ENCODE data around the gene DEPDC4. TPM values are rescaled to one million over a fixed set of nuclear protein-coding genes. Genes with fewer than 3 reads are reported as not detected.

Gene DEPDC4
- total RNA-seq, 2 experiments from 2014 or later, result 2.4 to 3.5 TPM

DNA sequence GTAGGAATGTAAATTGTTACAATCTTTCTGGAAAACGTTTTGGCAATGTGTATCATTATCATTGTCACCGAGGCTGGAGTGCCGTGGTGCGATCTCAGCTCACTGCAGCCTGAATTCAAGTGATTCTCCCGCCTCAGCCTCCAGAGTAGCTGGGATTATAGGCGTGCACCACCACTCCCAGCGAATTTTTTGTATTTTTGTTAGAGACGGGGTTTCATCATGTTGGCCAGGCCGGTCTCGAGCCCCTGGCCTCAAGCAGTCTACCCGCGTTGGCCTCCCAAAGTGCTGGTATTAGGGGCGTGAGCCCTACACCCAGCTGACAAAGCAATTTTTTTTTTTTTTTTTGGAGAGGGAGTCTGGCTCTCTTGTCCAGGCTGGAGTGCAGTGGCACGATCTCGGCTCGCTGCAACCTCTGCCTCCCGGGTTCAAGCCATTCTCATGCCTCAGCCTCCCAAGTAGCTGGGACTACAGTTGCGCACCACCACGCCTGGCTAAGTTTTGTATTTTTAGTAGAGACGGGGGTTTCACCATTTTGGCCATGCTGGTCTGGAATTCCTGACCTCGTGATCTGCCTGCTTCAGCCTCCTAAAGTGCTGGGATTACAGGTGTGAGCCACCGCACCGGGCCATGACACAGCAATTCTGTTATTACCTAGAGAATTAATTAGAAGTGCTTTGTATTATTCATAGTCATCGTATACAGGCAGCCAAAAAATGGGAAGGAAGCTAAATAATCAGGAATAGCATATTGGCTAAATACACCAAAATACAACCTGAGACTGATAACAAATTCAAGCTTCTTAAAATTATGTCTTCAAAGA is 65.1 kb downstream of the DEPDC4 start:
- Mint-ChIP-seq H3K4me1 (ENCODE audit: low read depth) (peaks cover 27% of the 10 kb centered on the region), H3K9me3 (no peaks in the 10 kb centered on the region), H3K27ac (peak overlapping the region; percentile 99), H3K27me3 (no peaks in the 10 kb centered on the region), H3K36me3 (peaks cover 7% of the 10 kb centered on the region), H3K4me3 (peak overlapping the region; percentile 96)
- CTCF ChIA-PET, result interaction anchor here (0.8 to 1.2 kb wide), 2 partner anchors 47 to 64 kb away, joined by 3 to 4 read pairs; no protein-coding TSS in a partner anchor
- POLR2A ChIA-PET, result interaction anchor here (0.6 to 0.7 kb wide), 2 partner anchors 9 to 172 kb away, joined by 3 to 5 read pairs; no protein-coding TSS in a partner anchor
- intact Hi-C loops (cut with micrococcal nuclease), result loop anchor here (2.0 to 5.0 kb wide), 2 partner anchors 1461 to 1685 kb away; partner anchors contain the start of gene TMPO
- no peak for DNase-seq

- intact Hi-C loops (cut with micrococcal nuclease), result loop anchor here (1.0 to 5.0 kb wide), 5 partner anchors 36 to 1683 kb away; partner anchors contain the start of genes DEPDC4, SCYL2 and TMPO
- Mint-ChIP-seq H3K4me3 (peak within 1 kb of the TSS; percentile 96), H3K9me3 (no peaks in the 10 kb centered on the region), H3K27ac (peak within 1 kb of the TSS; percentile 99), H3K4me1 (ENCODE audit: low read depth) (peaks cover 27% of the 10 kb centered on the region), H3K36me3 (peaks cover 7% of the 10 kb centered on the region), H3K27me3 (no peaks in the 10 kb centered on the region)
- peak; percentile 98 for DNase-seq
- ChIA-PET POLR2A (interaction anchor here (0.6 to 1.5 kb wide), 5 partner anchors 14 to 100 kb away, joined by 3 to 17 read pairs (median 3); partner anchors contain the start of genes DEPDC4 and SCYL2), CTCF (interaction anchor here (0.5 to 1.8 kb wide), 5 partner anchors 35 to 66 kb away, joined by 4 to 8 read pairs (median 5); partner anchors contain the start of genes DEPDC4 and SCYL2)
Observed at GRCh38 chr12:100200463-100201181, 66.3 kb downstream of the DEPDC4 start, which contains the start of gene ACTR6. Gene ACTR6, plus strand, starts transcription at chr12:100200815. Its CDS starts 37 bp downstream, at chr12:100200852.

DNA sequence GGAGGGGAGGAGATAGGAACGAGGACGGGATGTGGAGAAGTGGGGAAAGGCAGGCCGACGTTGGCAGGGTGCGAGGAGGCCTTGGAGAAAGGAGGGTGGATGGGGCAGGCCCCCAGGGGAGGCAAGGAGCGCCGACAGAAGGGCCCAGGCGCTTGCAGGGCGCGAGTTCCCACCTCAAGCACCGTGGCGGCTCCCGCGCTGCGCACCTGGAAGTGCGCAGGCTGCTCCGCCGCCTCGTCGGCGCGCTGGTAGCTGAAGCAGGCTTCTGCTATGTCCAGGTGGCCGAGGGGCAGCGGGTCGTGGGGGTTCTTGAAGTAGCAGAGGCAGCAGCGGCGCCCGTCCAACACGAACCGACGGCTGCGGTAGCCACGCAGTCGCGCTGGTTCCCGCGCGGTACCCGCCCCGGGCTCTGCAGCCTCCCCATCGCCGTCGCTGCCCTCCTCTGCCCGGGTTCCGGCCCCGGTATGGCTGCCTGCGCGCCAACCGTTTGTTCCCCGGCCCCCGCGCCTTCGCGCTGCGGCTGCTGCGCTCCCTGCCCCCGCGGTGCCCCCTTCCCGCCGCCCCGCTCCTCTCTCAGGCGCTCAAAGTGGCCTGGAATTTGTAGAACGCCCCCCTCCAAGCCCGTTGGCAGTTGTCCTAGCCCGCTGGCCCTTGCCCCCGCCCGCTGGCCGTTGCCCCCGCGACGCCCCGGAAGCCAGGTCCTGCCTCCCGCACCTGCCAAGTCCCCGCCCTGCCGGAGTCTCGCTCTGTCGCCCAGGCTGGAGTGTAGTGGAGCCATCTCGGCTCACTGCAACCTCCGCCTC is 67.3 kb downstream of the DEPDC4 start:
- ChIA-PET CTCF (interaction anchor here (0.9 to 1.8 kb wide), 3 partner anchors 37 to 67 kb away, joined by 4 to 8 read pairs (median 5); partner anchors contain the start of genes DEPDC4 and SCYL2), POLR2A (interaction anchor here (1.4 to 1.5 kb wide), 2 partner anchors 13 to 99 kb away, joined by 3 to 4 read pairs; no protein-coding TSS in a partner anchor)
- no peaks in the 10 kb centered on the region for H3K9me3 Mint-ChIP-seq
- peak overlapping the region; percentile 99 for H3K27ac Mint-ChIP-seq
- no peaks in the 10 kb centered on the region for H3K27me3 Mint-ChIP-seq
- peaks cover 27% of the 10 kb centered on the region for H3K4me1 Mint-ChIP-seq (ENCODE audit: low read depth)
- H3K36me3 Mint-ChIP-seq, result peaks cover 16% of the 10 kb centered on the region
- H3K4me3 Mint-ChIP-seq, result peak overlapping the region; percentile 96
- intact Hi-C loops (cut with micrococcal nuclease), result loop anchor here (1.0 to 5.0 kb wide), 5 partner anchors 35 to 1682 kb away; partner anchors contain the start of genes DEPDC4, SCYL2 and TMPO
- DNase-seq, result peak; percentile 87

DNA sequence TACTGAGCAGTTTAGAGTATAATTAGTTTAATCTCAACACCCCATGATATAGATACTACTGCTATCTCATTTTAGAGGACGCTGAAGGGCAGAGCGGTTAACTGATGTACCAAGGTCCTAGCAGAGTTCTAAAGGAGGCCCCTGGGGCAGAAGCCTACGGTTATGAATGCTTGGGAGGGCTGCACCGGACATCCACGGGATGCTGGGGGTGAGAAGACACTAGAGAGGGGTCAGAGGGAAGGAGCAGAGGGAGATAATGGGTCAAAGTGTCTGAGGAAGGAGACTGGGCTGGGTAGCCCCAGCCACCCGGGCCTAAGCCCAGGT is 67.9 kb downstream of the DEPDC4 start:
- H3K4me3 Mint-ChIP-seq, result peak overlapping the region; percentile 96
- no peaks in the 10 kb centered on the region for H3K27me3 Mint-ChIP-seq
- DNase-seq, result no peak
- CTCF ChIA-PET, result no interaction called here
- peaks cover 24% of the 10 kb centered on the region for H3K4me1 Mint-ChIP-seq (ENCODE audit: low read depth)
- no peaks in the 10 kb centered on the region for H3K9me3 Mint-ChIP-seq
- intact Hi-C loops (cut with micrococcal nuclease), result no loop called here
- peaks cover 21% of the 10 kb centered on the region for H3K36me3 Mint-ChIP-seq
- POLR2A ChIA-PET, result no interaction called here
- peak overlapping the region; percentile 99 for H3K27ac Mint-ChIP-seq

DNA sequence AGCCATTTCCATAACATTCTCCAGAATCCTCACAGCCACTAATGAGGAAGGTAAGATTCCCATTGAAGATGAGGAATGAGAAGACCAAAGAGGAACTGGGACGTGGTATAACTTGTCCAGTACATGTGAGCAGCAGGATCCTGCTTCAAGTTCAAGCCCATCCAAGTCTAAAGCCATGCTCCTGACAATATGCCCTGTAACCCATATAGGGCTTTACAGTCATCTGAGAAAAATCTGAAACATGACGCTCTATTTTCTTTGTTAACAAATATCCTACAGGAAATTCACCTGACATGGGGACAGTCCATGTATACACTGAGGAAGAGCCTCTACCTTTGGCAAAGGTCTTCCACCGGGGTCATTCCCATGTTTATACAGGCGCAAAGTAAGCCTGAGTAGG is 69.4 kb downstream of the DEPDC4 start:
- ChIA-PET CTCF (interaction anchor here (0.7 to 1.3 kb wide), 2 partner anchors 43 to 44 kb away, joined by 3 to 4 read pairs; no protein-coding TSS in a partner anchor), POLR2A (no interaction called here)
- H3K27ac Mint-ChIP-seq, result no peak overlapping the region

GRCh38 chr12:100193085-100193484 is 73.8 kb downstream of the DEPDC4 start:
- Mint-ChIP-seq H3K27me3 (no peaks in the 10 kb centered on the region), H3K4me1 (ENCODE audit: low read depth) (peaks cover 5% of the 10 kb centered on the region), H3K4me3 (no peak overlapping the region), H3K27ac (no peak overlapping the region), H3K36me3 (peaks cover 50% of the 10 kb centered on the region), H3K9me3 (no peaks in the 10 kb centered on the region)
- ChIA-PET POLR2A (interaction anchor here (0.6 kb wide), 1 partner anchor 21 kb away, joined by 3 read pairs; no protein-coding TSS in a partner anchor), CTCF (interaction anchor here (0.6 to 1.0 kb wide), 2 partner anchors 34 to 1897 kb away, joined by 3 read pairs; no protein-coding TSS in a partner anchor)
- intact Hi-C loops (cut with micrococcal nuclease), result no loop called here
- no peak for DNase-seq

More for the DNA sequence above, 69.4 kb downstream of the DEPDC4 start:
- DNase-seq, result no peak
- H3K4me3 Mint-ChIP-seq, result no peak overlapping the region
- H3K36me3 Mint-ChIP-seq, result peaks cover 30% of the 10 kb centered on the region
- peaks cover 14% of the 10 kb centered on the region for H3K4me1 Mint-ChIP-seq (ENCODE audit: low read depth)
- intact Hi-C loops (cut with micrococcal nuclease), result no loop called here
- no peaks in the 10 kb centered on the region for H3K9me3 Mint-ChIP-seq
- no peaks in the 10 kb centered on the region for H3K27me3 Mint-ChIP-seq

Other genes starting within 250 kb of the DEPDC4 start
- 10 to 100 TPM; 53.1 to 53.9 TPM for gene BLTP3B, start 124.2 kb downstream of the DEPDC4 start, total RNA-seq
- 10 to 100 TPM; 58.3 to 60.3 TPM for gene ACTR6, start 66.3 kb downstream of the DEPDC4 start, total RNA-seq
- 10 to 100 TPM; 24.5 to 26.7 TPM for gene SCYL2, start 98 bp upstream of the DEPDC4 start, total RNA-seq
- gene SLC17A8, start 90.0 kb upstream of the DEPDC4 start, total RNA-seq, result not detected
- not detected for gene NR1H4, start 206.8 kb upstream of the DEPDC4 start, total RNA-seq

Data from activated CD4-positive, alpha-beta memory T cell treated with anti-CD3 and anti-CD28 coated beads for 36 hours (primary cell).